Brain microvascular endothelial cell (primary cell): Measurements from ENCODE around the gene PAM16.

Source experiments
- DNase-seq: peaks from one replicate; pipeline ENCODE4 v3.0.0-alpha.2; 2020
- H3K27ac ChIP-seq: fragments of 250-450 bp; sonication (Bioruptor Pico); 2 replicates; pipeline ENCODE4 v1.5.1; 2020; ENCODE audit warnings: mild to moderate bottlenecking, moderate library complexity
- H3K27me3 ChIP-seq: fragments of 250-450 bp; sonication (Bioruptor Pico); replicated peaks from 2 replicates; pipeline ENCODE4 v1.5.1; 2020; ENCODE audit warnings: mild to moderate bottlenecking
- H3K36me3 ChIP-seq: fragments of 250-450 bp; sonication (Bioruptor Pico); replicated peaks from 2 replicates; pipeline ENCODE4 v1.5.1; 2020; ENCODE audit warnings: mild to moderate bottlenecking
- H3K4me3 ChIP-seq: 2 replicates; pipeline ENCODE4 v1.5.1; 2011; ENCODE audit warnings: low read depth, mild to moderate bottlenecking, control low read depth, low read length, moderate library complexity
- CTCF ChIP-seq: IDR thresholded peaks from 2 replicates; pipeline ENCODE4 v1.5.1; 2011; ENCODE audit warnings: low read depth, mild to moderate bottlenecking, moderate library complexity, low read length, control low read depth, inconsistent platforms; ENCODE audit errors: missing control alignments
- in situ Hi-C: cut with HindIII; loops from 2 replicates; pipeline ENCODE4 v1.10.0; 2017; ENCODE audit warnings: low sequenced_read_pairs, low pct_ligation_motif_present

The PAM16 gene

GRCh38 chr16:4376893-4377572 lies 25.9 kb upstream of the PAM16 start:
- no peak overlapping the region for H3K4me3 ChIP-seq
- in situ Hi-C loops: no loop called here
- TF ChIP-seq CTCF: no peak

GRCh38 chr16:4376126-4376892 lies 25.2 kb upstream of the PAM16 start:
- no peak for TF ChIP-seq CTCF
- in situ Hi-C loops: no loop called here
- H3K36me3 ChIP-seq: peaks cover 9% of the 10 kb centered on the region
- peak overlapping the region; percentile 5 for H3K4me3 ChIP-seq
- H3K27me3 ChIP-seq: no peaks in the 10 kb centered on the region
- peak overlapping the region; percentile 73 for H3K27ac ChIP-seq
- peak; percentile 56 for DNase-seq

More at GRCh38 chr16:4376893-4377572, 25.9 kb upstream of the PAM16 start:
- no peak for DNase-seq
- peak overlapping the region; percentile 11 for H3K27ac ChIP-seq
- H3K36me3 ChIP-seq: peaks cover 16% of the 10 kb centered on the region
- no peaks in the 10 kb centered on the region for H3K27me3 ChIP-seq

GRCh38 chr16:4375717-4376116 lies 24.6 kb upstream of the PAM16 start:
- Histone ChIP-seq H3K27me3 (no peaks in the 10 kb centered on the region), H3K4me3 (no peak overlapping the region), H3K27ac (peak overlapping the region; percentile 73), H3K36me3 (peaks cover 4% of the 10 kb centered on the region)
- in situ Hi-C loops: no loop called here
- TF ChIP-seq CTCF: no peak
- DNase-seq: no peak

GRCh38 chr16:4373909-4374742 lies 23.0 kb upstream of the PAM16 start:
- peak overlapping the region; percentile 73 for H3K4me3 ChIP-seq
- DNase-seq: peak; percentile 88

GRCh38 chr16:4373356-4373908 lies 22.3 kb upstream of the PAM16 start:
- Histone ChIP-seq H3K4me3 (peak overlapping the region; percentile 73), H3K27ac (peak overlapping the region; percentile 70), H3K36me3 (peaks cover 4% of the 10 kb centered on the region), H3K27me3 (no peaks in the 10 kb centered on the region)
- TF ChIP-seq CTCF: no peak
- no peak for DNase-seq
- in situ Hi-C loops: no loop called here

More at GRCh38 chr16:4373909-4374742, 23.0 kb upstream of the PAM16 start:
- in situ Hi-C loops: no loop called here
- no peak for TF ChIP-seq CTCF
- H3K27ac ChIP-seq: peak overlapping the region; percentile 70
- no peaks in the 10 kb centered on the region for H3K27me3 ChIP-seq
- peaks cover 4% of the 10 kb centered on the region for H3K36me3 ChIP-seq
